GM18858 (cell line): ENCODE measurements around the gene HDAC9.
"Not testable (repeated sequence)": the region's sequence is repeated elsewhere in the genome, so short reads cannot be mapped to it uniquely, and the experiment has no call there.

ENCODE experiments used
- ATAC-seq: cut with Tn5 transposase; IDR thresholded peaks from one replicate; pipeline ENCODE4 v1.9.1; 2021; ENCODE audit not compliant: unreplicated experiment

HDAC9 gene

GRCh38 chr7:18996583-18996982, 501.0 kb downstream of the HDAC9 start:
- ATAC-seq = no peak

DNA sequence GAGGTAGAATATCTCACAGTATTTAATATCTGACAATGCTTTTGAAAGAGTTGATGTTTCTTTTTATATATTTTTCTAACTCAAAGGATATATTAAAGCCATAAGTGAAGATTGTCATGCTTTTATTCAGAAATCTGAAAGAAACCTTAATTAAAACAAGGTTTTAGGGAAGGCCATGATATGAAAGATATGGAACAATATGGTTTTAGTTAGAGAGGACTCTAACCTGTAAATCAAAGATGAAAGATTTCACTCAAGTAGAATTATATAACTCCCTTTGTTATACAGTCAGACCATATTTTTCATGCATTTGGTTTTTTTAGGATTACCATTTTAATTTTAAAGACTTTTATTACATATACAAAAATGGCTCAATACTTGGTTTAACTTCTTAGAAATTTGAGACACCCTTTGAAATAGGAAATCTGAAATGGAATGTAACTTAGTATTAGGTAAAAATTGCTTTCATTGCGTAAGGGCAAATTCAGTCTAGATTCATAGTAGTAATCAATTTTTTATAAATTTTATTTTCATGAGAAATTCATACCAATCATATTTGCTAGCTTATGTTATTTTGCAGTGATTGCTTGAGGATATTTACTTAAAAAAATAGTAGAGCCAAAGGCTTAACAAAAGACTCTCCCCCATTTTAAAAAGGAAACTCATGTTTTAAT, 502.1 kb downstream of the HDAC9 start:
- ATAC-seq = no peak

- no peak for ATAC-seq
Observed at GRCh38 chr7:19000410-19000809, 504.9 kb downstream of the HDAC9 start.

GRCh38 chr7:19001854-19002253, 506.3 kb downstream of the HDAC9 start:
- no peak for ATAC-seq

DNA sequence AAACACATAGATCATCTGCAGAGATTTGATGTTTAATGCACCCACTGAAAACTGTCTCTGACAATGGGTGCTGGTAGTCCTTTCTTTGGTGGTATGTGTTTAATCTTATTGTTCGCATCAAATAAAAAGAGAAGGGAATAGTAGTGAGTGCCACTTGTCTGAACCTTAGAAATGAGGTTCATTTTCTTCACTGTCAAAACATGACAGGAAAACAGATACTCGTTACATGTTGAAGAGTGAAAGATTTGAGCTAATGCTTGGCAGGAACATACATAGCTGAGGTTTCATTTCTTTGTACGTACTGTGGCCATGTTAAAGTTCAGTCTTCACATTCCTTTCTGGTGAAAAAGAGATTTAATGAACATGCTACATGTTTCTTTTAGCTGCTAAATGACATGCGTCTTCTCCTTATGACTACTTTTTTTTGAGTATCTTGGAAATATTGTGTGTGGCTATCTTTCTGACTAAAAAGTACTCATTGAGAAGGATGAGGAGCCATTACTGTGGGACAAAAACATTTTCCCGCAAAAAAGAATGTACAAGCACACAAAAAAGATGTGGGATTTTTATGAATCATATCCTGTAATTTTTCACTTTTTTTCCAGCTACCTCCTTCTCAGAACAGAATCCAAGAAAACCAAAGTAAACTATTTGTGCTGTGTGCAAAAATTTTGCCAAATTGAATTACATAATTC, 513.8 kb downstream of the HDAC9 start:
- no peak for ATAC-seq

- ATAC-seq = no peak
Observed at GRCh38 chr7:19009936-19010280, 514.4 kb downstream of the HDAC9 start.

GRCh38 chr7:19011212-19011611, 515.7 kb downstream of the HDAC9 start:
- no peak for ATAC-seq

DNA sequence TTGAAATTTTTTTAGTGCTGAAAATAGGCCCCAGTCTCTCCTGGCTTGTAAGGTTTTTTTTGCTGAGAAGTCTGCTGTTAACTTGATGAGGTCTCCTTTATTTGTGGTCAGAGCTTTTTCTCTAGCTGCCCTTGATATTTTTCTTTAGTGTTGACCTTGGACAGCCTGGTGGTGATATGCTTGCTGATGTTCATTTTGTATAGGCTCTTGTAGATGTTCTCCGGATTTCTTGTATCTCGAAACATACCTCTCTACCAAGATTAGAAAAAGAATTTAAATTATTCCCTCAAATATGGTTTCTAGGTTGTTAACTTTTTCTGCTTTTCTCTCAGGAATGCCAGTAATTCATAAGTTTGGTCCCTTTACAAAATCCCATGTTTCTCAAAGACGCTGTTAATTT, 519.5 kb downstream of the HDAC9 start:
- ATAC-seq = no peak

DNA sequence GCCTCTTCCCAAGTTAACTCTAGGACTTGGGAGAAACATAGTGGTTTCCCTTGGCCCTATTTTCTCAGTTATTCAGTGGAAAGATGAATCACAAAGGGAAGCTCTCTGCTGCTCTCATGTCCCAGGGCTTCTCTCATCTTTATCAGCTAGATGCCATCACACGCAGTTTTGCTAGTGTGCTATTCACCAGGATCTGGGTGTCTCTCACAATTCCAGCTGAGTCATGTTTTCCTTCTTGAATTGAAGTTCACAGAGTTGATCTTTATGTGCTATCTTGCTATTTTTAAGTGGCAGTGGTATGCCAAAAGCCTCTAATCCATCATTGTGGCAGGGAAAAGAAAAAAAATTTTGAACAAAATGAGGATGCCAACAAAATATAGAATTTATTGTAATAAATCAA, 520.6 kb downstream of the HDAC9 start:
- ATAC-seq = no peak

DNA sequence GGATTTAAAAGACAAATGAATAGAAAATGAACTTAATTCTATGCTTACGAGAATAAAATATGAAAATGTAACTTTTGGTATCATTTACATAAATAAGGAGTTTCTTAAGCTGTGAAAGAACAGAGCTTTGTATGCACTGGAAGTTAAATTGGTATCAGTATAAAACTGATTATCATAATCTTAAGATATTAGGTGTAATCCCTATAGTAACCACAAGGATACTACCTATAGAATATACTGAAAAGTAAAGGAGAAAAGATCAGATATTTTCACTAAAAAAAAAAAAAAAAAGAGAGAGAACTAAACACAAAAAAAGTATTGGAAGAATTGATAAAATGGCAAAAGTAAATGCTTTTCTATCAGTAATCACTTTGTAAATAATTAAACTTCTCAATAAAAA, 521.8 kb downstream of the HDAC9 start:
- no peak for ATAC-seq

GRCh38 chr7:19020062-19020461, 524.5 kb downstream of the HDAC9 start:
- ATAC-seq = no peak

DNA sequence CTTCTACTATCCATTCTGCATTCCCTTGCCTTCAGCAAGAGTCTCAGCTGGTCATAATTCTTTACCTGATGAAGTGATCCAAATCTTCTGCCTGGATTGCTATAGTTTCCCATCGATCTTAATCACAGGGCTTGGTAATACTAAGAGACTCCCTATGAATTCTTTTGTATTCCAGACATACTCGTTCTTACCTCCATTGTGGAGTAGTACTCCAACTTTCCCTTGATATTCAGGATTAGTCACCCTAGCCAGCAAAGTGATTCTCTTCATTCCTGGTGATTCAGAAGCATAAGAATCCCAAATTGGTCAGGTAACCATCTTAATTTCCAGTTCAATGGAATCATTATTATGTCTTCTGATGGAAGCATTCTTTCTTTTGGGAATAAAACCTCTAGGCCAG, 525.2 kb downstream of the HDAC9 start:
- ATAC-seq = no peak

GRCh38 chr7:19023477-19023876, 527.9 kb downstream of the HDAC9 start:
- ATAC-seq = no peak

- ATAC-seq = no peak
Observed at GRCh38 chr7:19024261-19024660, 528.7 kb downstream of the HDAC9 start.

DNA sequence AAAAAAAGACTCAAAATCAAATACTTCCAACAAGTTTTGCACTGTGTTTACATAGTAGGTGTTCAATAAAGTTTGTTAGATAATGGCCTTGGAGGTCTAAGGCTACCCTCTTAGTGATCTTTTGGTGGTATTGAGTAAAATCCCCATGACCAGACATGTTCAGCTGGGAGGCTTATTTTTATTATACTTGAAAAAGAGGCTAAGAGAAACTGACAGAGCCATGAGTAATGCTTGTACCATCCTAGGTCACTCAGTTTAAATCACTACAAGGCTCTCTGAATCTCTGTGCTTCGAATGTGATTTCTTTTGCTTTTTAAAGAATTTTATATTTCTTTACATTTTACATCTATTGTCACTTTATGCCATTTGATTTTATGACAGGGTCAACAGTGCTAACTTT, 531.3 kb downstream of the HDAC9 start:
- ATAC-seq = no peak

DNA sequence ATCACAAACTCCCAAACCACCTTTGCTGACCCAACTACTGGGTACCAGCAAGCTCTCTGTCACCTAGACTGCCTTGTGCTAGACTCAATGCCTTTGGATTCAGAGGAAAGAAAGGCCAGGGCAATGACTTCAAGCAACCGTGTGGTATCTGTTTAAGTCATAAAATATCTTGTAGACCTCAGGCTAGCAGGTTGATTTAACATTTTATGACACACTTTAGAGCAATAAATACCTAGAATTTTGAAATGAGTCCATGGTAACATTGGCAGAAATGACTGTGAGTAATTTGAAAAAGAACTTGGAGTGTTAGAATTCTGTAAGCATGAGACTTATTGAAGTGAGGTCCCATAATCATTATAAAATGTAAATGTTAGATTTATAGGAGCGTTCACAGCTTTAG, 534.7 kb downstream of the HDAC9 start:
- no peak for ATAC-seq

DNA sequence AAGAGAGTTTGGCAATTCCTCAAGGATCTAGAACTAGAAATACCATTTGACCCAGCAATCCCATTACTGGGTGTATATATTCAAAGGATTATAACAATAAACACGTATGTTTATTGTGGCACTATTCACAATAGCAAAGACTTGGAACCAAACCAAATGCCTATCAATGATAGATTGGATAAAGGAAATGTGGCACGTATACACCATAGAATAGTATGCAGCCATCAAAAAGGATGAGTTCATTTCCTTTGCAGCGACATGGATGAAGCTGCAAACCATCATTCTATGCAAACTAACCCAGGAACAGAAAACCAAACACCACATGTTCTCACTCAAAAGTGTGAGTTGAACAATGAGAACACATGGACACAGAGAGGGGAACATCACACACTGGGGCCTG, 537.4 kb downstream of the HDAC9 start:
- ATAC-seq = not testable (repeated sequence)

DNA sequence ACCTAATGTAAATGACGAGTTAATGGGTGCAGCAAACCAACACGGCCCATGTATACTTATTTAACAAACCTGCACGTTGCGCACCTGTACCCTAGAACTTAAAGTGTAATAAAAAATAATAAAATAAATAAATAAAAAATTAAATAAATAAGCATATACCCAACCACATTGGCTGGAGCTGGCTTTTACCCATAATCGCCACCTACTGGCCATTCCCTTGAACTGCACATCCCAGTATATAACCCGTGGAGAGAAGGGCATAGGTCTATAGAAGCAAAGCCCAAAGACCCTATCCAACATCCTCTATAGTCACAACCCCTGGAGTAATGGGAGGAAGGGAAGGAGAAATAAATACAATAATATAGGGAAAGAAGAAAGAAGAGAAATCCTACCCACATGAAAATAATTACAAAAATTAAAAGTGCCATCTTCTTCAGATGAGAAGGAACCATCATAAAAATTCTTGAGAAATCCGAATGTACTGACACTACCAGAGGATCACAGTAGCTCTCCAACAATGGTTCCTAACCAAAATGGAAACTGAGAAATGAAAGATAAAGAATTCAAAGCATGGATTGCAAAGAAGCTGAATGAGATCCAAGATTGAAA, 556.3 kb downstream of the HDAC9 start:
- no peak for ATAC-seq
